ENCODE measurements around the gene ALK.

ALK gene

DNA sequence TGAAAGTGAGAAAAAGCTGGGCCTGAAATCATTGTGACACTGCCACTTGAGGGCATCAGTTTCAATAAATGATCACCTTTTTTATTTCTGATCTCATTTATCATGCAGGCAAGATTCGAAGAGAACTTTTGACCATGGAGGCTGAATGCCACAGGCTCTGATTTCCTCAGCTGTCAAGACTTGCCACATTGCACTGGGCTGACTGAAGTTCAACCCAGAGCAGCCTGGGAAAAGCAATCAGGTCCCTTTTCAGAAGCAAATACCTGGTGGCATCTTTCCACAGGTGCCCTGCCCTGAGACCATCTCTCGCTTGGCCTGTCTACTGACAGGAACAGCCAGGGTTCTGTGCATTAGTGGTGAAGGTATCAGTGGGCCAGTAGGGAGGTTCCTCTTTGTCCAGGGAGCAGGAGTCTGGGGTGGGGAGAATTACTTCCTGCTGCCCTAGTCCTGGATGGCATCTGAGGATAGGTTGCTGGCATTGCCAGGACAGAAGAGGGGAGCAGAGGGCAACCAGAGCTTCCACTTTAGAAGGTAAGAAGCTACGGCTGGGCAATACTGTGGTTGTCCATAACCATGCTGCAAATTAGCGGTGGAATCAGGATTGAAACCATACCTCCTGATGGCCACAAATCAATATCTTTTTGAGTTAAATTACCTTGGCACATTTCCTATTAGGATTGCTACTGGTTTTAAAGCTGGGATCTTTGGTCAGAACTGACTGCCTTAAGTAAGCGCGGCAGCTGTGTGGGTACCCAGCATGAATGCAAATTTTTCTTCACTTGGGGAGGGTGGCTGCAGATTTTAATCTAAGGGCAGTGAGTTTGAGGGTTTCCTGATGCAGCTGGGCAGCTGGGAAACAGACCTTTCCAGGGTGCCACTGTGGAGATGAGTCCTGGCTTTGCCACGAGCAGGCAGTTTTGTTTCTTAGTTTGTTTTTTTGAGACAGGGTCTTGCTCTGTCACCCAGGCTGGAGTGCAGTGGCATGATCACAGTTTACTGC lies 394.5 kb downstream of the ALK start:
- no peak for DNase-seq (ENCODE audit: low read depth)

- no peak for DNase-seq (ENCODE audit: low read depth)
These were observed 395.5 kb downstream of the ALK start for GRCh38 chr2:29525921-29526320.

- no peak for DNase-seq (ENCODE audit: low read depth)
These were observed 396.7 kb downstream of the ALK start for GRCh38 chr2:29524652-29525051.

GRCh38 chr2:29522951-29523669 lies 398.3 kb downstream of the ALK start:
- DNase-seq (ENCODE audit: low read depth), result peak; percentile 88

DNA sequence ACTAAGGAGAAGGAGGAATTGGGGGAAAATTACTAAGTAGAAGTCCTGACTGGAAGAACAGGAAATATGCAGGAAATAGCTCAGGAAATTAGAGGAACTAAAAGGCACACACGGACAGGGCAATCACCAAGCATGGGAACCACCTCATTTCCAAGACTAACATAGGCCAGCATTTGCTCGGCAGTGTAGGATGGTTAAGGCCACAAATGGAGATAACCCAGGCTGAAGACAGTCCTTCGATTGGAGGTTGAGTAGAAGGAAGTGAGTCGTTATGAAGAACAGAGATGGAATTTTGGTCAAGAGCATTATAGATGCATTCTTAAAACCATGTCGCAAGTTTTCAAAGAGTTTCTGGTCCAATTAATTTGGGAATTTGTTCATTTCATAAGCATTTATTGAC lies 401.4 kb downstream of the ALK start:
- DNase-seq (ENCODE audit: low read depth), result peak; percentile 86

DNA sequence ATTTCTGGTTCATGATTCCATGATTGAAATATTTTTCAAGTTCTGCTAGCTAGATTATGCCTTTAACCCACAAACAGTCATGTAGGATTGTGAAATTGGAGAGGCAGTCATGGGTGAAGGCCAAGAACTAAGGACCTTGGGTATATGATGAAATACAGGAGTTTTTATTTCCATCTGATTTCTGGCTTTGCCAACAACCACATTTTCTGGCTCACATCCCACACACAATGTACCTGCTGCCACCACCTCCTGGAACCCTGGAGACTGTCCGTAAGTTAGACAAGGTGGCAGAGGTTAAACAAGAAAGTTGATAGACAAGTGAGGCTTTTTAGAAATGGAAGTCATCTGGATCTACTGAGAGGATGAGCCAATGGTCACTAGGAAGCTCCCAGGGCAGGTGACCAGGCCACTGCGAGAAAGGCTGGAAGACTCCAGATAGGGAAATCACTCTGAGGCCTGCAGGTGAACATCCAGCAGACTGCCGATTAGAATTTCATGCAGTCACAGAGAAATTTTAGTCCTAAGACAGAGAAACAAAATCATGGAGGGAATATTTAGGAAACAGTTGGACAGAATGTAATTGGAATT lies 402.0 kb downstream of the ALK start:
- DNase-seq (ENCODE audit: low read depth), result peak; percentile 83

DNA sequence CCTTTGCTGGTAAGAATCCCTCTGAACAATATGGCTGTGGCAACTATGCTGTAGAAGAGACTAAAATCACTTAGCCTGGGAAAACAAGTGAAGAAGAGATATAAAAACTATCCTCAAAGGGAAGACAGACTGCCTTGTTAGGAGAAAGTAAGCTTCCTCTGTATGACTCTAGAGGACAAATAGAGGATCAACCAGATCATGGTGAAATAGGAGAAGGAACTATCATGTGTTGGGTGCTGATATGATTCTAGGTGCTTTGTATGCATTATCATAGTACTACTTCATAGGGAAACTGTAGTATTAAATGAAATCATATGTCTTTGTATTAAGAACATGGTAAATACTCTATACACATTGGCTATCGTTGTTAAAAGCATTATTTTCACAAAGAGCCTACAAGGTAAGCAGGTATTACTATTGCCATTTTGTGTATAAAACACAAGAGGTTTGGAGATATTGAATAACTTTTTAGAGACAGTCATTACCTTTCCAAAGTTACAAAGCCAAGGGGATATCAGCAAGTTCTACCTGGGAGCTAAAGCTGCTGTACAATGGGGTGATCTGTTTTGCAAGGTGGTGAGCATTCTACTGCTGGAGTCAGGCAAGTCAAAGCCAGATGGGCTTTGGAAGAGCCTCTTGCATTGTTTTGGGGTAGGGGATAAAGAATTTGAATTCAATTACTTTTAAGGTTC lies 402.6 kb downstream of the ALK start:
- DNase-seq (ENCODE audit: low read depth), result no peak

DNA sequence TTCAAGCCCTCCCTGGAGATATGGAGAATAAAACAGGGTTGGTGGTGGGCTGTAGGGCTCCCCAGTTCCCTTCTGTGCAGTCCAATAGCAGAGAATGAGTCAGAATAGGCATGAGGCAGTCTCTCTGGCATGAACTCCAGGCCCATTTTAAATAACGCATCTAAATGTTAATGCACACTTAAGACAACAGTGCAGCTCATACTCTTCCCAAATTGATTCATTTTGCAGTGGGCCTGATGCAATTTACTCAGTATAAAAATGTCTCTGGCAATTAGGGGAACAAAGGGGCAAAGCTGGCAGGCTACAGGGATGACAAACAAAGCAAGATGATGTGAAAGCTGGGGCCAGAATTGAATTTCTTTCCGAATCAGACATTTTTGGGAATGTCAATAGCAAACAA lies 403.4 kb downstream of the ALK start:
- peak; percentile 80 for DNase-seq (ENCODE audit: low read depth)

GRCh38 chr2:29517413-29517812 lies 404.0 kb downstream of the ALK start:
- DNase-seq (ENCODE audit: low read depth), result no peak

- DNase-seq (ENCODE audit: low read depth), result no peak
These were observed 404.6 kb downstream of the ALK start for GRCh38 chr2:29516767-29517166.

GRCh38 chr2:29509878-29510277 lies 411.5 kb downstream of the ALK start:
- no peak for DNase-seq (ENCODE audit: low read depth)

DNA sequence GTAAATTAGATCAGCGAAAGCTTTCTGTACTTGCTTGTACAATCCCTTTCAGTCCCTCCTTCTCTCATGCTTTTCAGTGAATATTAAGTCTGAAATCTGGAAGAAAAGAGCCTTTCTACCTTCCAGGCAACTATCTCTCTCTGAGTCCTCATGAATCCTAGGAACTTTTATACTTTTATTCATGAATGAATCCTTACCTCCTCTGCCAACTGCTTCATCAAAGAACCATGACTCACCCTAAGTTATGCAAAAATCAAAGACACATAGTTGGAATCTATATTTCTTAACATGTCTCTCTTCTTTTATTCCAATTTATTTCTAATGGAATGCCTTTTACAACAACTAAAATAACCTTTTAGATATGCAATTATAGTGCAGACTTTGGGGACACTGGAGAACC lies 412.0 kb downstream of the ALK start:
- no peak for DNase-seq (ENCODE audit: low read depth)

GRCh38 chr2:29504746-29505145 lies 416.6 kb downstream of the ALK start:
- DNase-seq (ENCODE audit: low read depth), result no peak

DNA sequence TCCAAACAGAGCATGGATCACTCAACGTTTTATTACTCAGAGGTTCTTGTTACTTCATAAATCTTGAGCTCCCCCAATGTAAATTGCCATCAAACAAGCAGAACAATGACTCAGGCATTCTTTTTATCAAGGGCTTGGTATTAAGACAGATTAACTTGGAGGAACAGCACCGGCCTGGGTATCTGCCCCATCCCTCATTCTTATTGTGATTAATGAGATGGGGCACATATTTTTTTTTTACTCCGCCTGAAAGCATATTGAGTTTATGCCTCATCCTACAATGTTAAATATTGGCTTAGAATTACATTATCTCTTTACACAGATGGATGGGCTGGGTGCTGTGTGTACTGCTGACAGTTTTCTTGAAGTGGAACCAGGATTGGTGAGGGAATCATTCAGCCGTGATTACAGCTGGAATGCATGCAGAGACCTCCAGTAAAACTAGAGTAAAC lies 418.9 kb downstream of the ALK start:
- peak; percentile 60 for DNase-seq (ENCODE audit: low read depth)

GRCh38 chr2:29497375-29497774 lies 424.0 kb downstream of the ALK start:
- DNase-seq (ENCODE audit: low read depth), result no peak

- no peak for DNase-seq (ENCODE audit: low read depth)
These were observed 425.2 kb downstream of the ALK start for GRCh38 chr2:29496198-29496597.

DNA sequence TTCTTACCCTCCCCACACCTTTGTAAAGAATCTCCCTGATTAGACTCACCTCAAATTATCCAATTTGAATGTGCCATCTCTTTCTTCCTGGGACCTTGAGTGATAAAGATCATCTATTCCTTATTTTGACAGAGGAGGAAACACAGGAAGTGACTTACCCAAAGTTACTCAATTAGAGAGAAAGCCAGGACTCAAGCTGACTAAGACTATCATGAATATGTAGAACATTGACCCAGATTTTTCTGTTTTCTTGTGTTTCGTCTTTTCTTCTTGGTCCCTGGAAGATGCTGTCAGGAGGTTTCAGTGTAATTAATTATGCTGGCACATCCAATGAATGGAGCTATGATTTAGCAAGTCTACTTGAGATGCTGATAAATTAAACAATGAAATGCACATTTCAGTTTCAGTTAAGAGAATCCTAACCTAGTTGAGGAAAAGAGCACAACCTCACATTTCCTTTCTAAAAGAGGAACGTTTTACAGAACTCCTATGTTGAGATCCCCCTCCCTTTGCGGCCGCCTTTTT lies 425.8 kb downstream of the ALK start:
- DNase-seq (ENCODE audit: low read depth), result no peak

- no peak for DNase-seq (ENCODE audit: low read depth)
These were observed 426.3 kb downstream of the ALK start for GRCh38 chr2:29495068-29495467.

DNA sequence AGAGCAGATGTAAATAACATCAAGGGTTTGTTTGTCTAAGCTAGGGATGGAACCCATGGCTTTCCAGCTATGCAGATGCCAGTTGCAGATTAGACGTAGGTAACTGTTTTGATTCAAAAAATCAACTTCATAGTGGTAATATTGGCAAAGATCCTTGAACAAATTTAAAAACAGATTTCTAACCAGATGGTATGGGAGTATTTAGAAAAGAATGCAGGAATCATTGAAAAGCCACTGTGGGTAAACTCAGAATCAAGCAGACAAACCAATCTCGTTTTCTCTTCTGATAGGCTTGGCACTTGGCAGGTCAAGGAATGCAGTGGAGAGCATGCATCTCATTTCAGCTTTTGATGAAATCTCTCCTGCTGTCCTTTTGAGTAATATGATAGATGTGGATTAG lies 428.7 kb downstream of the ALK start:
- no peak for DNase-seq (ENCODE audit: low read depth)

- DNase-seq (ENCODE audit: low read depth), result no peak
These were observed 431.3 kb downstream of the ALK start for GRCh38 chr2:29490045-29490444.

GRCh38 chr2:29489568-29489967 lies 431.8 kb downstream of the ALK start:
- no peak for DNase-seq (ENCODE audit: low read depth)

All from EH (cell line).